Lung (tissue), 12 donors: ENCODE results near the gene CLEC20A. TPM values are rescaled to one million over a fixed set of nuclear protein-coding genes. Genes with fewer than 3 reads are reported as not detected.

Source experiments
- ATAC-seq: fragments of 200-7000 bp; cut with Tn5 transposase; one replicate; pipeline ENCODE4 v1.9.1; 2020; ENCODE audit warnings: moderate number of reproducible peaks; ENCODE audit not compliant: insufficient read depth, low FRiP score
- DNase-seq, 3 donors: peaks; one replicate each; pipeline ENCODE4 v3.0.0-alpha.2; 2013 to 2017
- H3K27ac ChIP-seq, 2 donors: one replicate each; pipeline ENCODE4 v1.5.1; 2013; ENCODE audit warnings: mild to moderate bottlenecking in 2 of 2, moderate library complexity in 2 of 2, control low read depth in 1 of 2, inconsistent platforms in 1 of 2, low read depth in 1 of 2, low read length in 1 of 2
- H3K27me3 ChIP-seq, 3 donors: one replicate each; pipeline ENCODE4 v1.5.1; 2013; ENCODE audit warnings: low read length in 2 of 3; ENCODE audit not compliant: control insufficient read depth in 3 of 3, insufficient read depth in 3 of 3
- H3K36me3 ChIP-seq, 4 donors: one replicate each; pipeline ENCODE4 v1.5.1; 2013; ENCODE audit warnings: low read length in 4 of 4, mild to moderate bottlenecking in 1 of 4, moderate library complexity in 1 of 4; ENCODE audit not compliant: control insufficient read depth in 4 of 4, insufficient read depth in 4 of 4
- H3K4me1 ChIP-seq, 5 donors: one replicate each; pipeline ENCODE4 v1.5.1; 2013; ENCODE audit warnings: low read length in 5 of 5, mild to moderate bottlenecking in 2 of 5, moderate library complexity in 1 of 5; ENCODE audit not compliant: control insufficient read depth in 5 of 5, insufficient read depth in 5 of 5
- H3K4me3 ChIP-seq: one replicate; pipeline ENCODE4 v1.5.1; 2013; ENCODE audit warnings: mild to moderate bottlenecking, control low read depth, moderate library complexity
- H3K9ac ChIP-seq, 2 donors: one replicate each; pipeline ENCODE4 v1.5.1; 2013; ENCODE audit warnings: low read length in 2 of 2, control low read depth in 1 of 2; ENCODE audit not compliant: insufficient read depth in 1 of 2
- H3K9me3 ChIP-seq, 4 donors: one replicate each; pipeline ENCODE4 v1.5.1; 2013; ENCODE audit warnings: low read length in 3 of 4, mild to moderate bottlenecking in 1 of 4, moderate library complexity in 1 of 4; ENCODE audit not compliant: control insufficient read depth in 4 of 4, insufficient read depth in 3 of 4
- CTCF ChIP-seq: IDR thresholded peaks from 2 replicates; pipeline ENCODE4 v1.5.1; 2012; ENCODE audit warnings: mild to moderate bottlenecking; ENCODE audit errors: control extremely low read depth, extremely low read depth
- WGBS, 2 donors: extraction: QIAGEN DNeasy Blood & Tissue Kit; methylation state at CpG; one replicate each; pipeline ENCODE4 v1.1.7; 2013; 5-methylcytosine and 5-hydroxymethylcytosine counted together
- polyA plus RNA-seq, 2 donors: library from polyadenylated mRNA; stranded (reverse); fragments of 200-250 nt; gene quantifications; one replicate each; pipeline ENCODE4 v1.2.1, GENCODE V29; 2013
- total RNA-seq, 2 donors: library from RNA; depleted of rRNA in 1 of 2; stranded (reverse); fragments of >200 nt in 1 of 2; gene quantifications; one replicate each; pipeline ENCODE4 v1.2.1, GENCODE V29; 2014 to 2021
- donor health status: control.
- donor health status: control.
- donor health status: Bipolar disorder and iron deficiency.
- donor health status: healthy.
- donor health status: DM: yes; HTN: yes; CAD: no.

The CLEC20A gene
- total and polyA plus RNA-seq, 4 donors = 0.14 TPM; not detected in 3

- DNase-seq = no peak
- no peak overlapping the region for H3K27ac ChIP-seq
- no peaks in the 10 kb centered on the region for H3K9me3 ChIP-seq
- H3K9ac ChIP-seq = no peak overlapping the region
- H3K27me3 ChIP-seq = no peaks in the 10 kb centered on the region
- H3K36me3 ChIP-seq = no peaks in the 10 kb centered on the region
- TF ChIP-seq CTCF = no peak
- H3K4me3 ChIP-seq = no peak overlapping the region
- peaks cover 0 to 4% (median 0%) of the 10 kb centered on the region in 5 donors for H3K4me1 ChIP-seq
- no peak for ATAC-seq
- WGBS, 2 donors = 87 to 91% methylated on average over 16 of the region's 16 CpGs
These were observed 889 bp downstream of the CLEC20A start for GRCh38 chr1:178495741-178496409.

DNA sequence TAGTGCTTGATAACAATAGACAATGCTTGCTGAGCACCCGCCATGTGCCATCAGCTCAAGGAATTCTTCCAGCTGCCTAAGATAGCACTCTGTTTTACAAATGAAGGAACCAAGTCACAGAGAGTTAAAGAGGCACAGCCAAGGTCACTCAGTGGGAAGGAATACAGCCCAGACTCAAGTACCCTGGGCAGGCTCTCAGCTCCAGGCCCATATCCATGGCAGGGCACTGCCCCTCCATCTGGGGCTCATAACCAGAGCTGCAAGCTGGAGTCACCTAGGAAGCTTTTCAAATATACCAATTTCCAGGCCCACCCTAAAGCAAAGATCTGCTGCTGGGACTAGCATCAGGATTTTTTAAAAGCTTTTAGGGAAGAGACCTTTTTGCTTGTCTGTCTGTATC is 1.6 kb downstream of the CLEC20A start:
- no peak overlapping the region for H3K9ac ChIP-seq
- DNase-seq (no peak), ATAC-seq (no peak)
- WGBS, 2 donors = 96 to 100% methylated on average over 1 of the region's 1 CpG
- H3K9me3 ChIP-seq = no peaks in the 10 kb centered on the region
- no peaks in the 10 kb centered on the region for H3K27me3 ChIP-seq
- no peaks in the 10 kb centered on the region for H3K36me3 ChIP-seq
- H3K4me3 ChIP-seq = no peak overlapping the region
- H3K27ac ChIP-seq = no peak overlapping the region
- no peak for TF ChIP-seq CTCF
- peaks cover 0 to 2% (median 0%) of the 10 kb centered on the region in 5 donors for H3K4me1 ChIP-seq

GRCh38 chr1:178494569-178494971 is 2.2 kb downstream of the CLEC20A start:
- H3K4me1 ChIP-seq = peaks cover 0 to 1% (median 0%) of the 10 kb centered on the region in 5 donors
- H3K4me3 ChIP-seq = no peak overlapping the region
- H3K36me3 ChIP-seq = no peaks in the 10 kb centered on the region
- H3K9ac ChIP-seq = no peak overlapping the region
- 96% methylated on average over 13 of the region's 13 CpGs for WGBS, 2 donors
- H3K27ac ChIP-seq = no peak overlapping the region
- H3K9me3 ChIP-seq = no peaks in the 10 kb centered on the region
- no peak for TF ChIP-seq CTCF
- ATAC-seq (no peak), DNase-seq (no peak)
- H3K27me3 ChIP-seq = no peaks in the 10 kb centered on the region

- ATAC-seq (no peak), DNase-seq (no peak)
- no peaks in the 10 kb centered on the region for H3K36me3 ChIP-seq
These were observed 3.4 kb downstream of the CLEC20A start for GRCh38 chr1:178493301-178493741.

More at GRCh38 chr1:178493301-178493741, 3.4 kb downstream of the CLEC20A start:
- WGBS, 2 donors = 92 to 95% methylated on average over 16 of the region's 16 CpGs
- no peaks in the 10 kb centered on the region for H3K27me3 ChIP-seq
- no peak overlapping the region for H3K9ac ChIP-seq
- no peak overlapping the region for H3K4me3 ChIP-seq
- no peaks in the 10 kb centered on the region for H3K4me1 ChIP-seq
- H3K9me3 ChIP-seq = no peaks in the 10 kb centered on the region
- no peak for TF ChIP-seq CTCF
- H3K27ac ChIP-seq = no peak overlapping the region
